Esophagus muscularis mucosa (tissue), 3 donors: ENCODE data around the gene SEH1L.

Experiments
- POLR2A ChIP-seq: fragments of 450-650 bp; IDR thresholded peaks from one replicate; pipeline ENCODE4 v1.6.1; 2017; ENCODE audit warnings: antibody characterized with exemption, moderate library complexity, mild to moderate bottlenecking, low read depth
- TF ChIP-seq, protein P1 (sequence below), 3 experiments: fragments of 200-600 bp in 2 of 3; fragments of 450-650 bp in 1 of 3; sonication (generic) in 2 of 3; IDR thresholded peaks; one replicate each; pipeline ENCODE4 v1.5.1; 2017 to 2019; ENCODE audit warnings: antibody characterized with exemption in 3 of 3, mild to moderate bottlenecking in 2 of 3, moderate library complexity in 1 of 3

DNA sequence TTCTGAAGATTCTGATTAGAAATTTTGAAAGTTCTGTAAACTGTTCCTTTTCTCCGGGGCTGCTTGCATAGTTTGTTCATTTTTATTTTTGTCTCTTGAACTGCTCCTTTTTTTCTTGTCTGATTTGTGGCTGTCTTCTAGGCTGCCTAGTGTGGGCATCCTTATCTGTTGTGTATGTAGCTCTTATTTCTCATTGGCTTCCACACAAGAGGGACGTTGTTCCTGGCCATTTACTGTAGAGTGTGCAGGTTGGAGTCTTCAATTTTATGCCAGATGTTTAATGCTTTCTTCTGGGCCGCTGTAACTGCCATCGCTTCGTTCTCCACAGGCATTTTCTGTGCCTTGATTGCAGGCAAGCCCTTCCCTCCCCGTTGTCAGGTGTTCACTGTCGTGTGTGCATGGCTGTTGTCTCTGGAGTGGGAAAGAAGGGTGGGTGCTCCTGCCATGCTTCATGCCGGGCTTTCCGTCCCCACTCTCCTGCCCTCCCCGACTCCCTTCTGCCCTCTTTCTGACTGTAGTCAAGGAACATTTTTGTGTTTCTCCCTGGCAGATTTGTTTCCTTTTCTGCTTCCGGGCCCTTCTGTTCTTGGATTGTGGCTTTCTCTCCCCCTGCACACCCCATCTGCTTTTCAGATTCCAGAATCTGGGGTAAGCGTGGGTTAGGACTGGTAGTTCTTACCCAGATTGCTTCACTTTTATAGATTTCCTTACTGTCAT, 58.9 kb downstream of the SEH1L start:
- TF ChIP-seq, protein P1, sequence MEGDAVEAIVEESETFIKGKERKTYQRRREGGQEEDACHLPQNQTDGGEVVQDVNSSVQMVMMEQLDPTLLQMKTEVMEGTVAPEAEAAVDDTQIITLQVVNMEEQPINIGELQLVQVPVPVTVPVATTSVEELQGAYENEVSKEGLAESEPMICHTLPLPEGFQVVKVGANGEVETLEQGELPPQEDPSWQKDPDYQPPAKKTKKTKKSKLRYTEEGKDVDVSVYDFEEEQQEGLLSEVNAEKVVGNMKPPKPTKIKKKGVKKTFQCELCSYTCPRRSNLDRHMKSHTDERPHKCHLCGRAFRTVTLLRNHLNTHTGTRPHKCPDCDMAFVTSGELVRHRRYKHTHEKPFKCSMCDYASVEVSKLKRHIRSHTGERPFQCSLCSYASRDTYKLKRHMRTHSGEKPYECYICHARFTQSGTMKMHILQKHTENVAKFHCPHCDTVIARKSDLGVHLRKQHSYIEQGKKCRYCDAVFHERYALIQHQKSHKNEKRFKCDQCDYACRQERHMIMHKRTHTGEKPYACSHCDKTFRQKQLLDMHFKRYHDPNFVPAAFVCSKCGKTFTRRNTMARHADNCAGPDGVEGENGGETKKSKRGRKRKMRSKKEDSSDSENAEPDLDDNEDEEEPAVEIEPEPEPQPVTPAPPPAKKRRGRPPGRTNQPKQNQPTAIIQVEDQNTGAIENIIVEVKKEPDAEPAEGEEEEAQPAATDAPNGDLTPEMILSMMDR (IDR thresholded peaks at IDR 0.05), result no peak
- no peak for TF ChIP-seq POLR2A
